H9 (cell line): Measurements from ENCODE around the gene RIMKLA. TPM values are rescaled to one million over a fixed set of nuclear protein-coding genes. Genes with fewer than 3 reads are reported as not detected.

Source experiments
- DNase-seq: peaks from one replicate; pipeline ENCODE4 v3.0.0-alpha.2; 2017
- H2AFZ ChIP-seq: one replicate; pipeline ENCODE4 v1.6.1; 2013; ENCODE audit warnings: mild to moderate bottlenecking, low read length, control low read depth, moderate library complexity
- H2AK5ac ChIP-seq: 2 replicates; pipeline ENCODE4 v1.6.1; 2013; ENCODE audit warnings: low read length, control low read depth, mixed read lengths; ENCODE audit not compliant: insufficient read length
- H2BK120ac ChIP-seq: one replicate; pipeline ENCODE4 v1.6.1; 2013; ENCODE audit warnings: low read depth, mild to moderate bottlenecking, low read length, control low read depth, inconsistent platforms; ENCODE audit not compliant: poor library complexity, severe bottlenecking
- H2BK12ac ChIP-seq: 2 replicates; pipeline ENCODE4 v1.6.1; 2013; ENCODE audit warnings: low read length, control low read depth, mixed read lengths, low read depth; ENCODE audit not compliant: insufficient read length
- H2BK15ac ChIP-seq: 2 replicates; pipeline ENCODE4 v1.6.1; 2013; ENCODE audit warnings: low read depth, low read length, control low read depth
- H2BK20ac ChIP-seq: one replicate; pipeline ENCODE4 v1.6.1; 2013; ENCODE audit warnings: low read depth, mild to moderate bottlenecking, low read length, control low read depth, inconsistent platforms; ENCODE audit not compliant: poor library complexity, severe bottlenecking
- H2BK5ac ChIP-seq: 2 replicates; pipeline ENCODE4 v1.6.1; 2013; ENCODE audit warnings: low read length, control low read depth, mixed read lengths; ENCODE audit not compliant: insufficient read length
- H3K14ac ChIP-seq: 2 replicates; pipeline ENCODE4 v1.6.1; 2013; ENCODE audit warnings: low read length, control low read depth; ENCODE audit not compliant: insufficient read depth
- H3K18ac ChIP-seq: 2 replicates; pipeline ENCODE4 v1.6.1; 2013; ENCODE audit warnings: low read depth, mild to moderate bottlenecking, mixed read lengths, low read length, control low read depth; ENCODE audit not compliant: insufficient read length
- H3K23ac ChIP-seq: 2 replicates; pipeline ENCODE4 v1.6.1; 2013; ENCODE audit warnings: low read length, control low read depth, mixed read lengths, low read depth; ENCODE audit not compliant: insufficient read length
- H3K23me2 ChIP-seq: 2 replicates; pipeline ENCODE4 v1.6.1; 2013; ENCODE audit warnings: low read depth, mild to moderate bottlenecking, mixed read lengths, low read length, control low read depth; ENCODE audit not compliant: insufficient read length, poor library complexity, severe bottlenecking
- H3K27ac ChIP-seq: 2 replicates; pipeline ENCODE4 v1.5.1; 2013; ENCODE audit warnings: low read length, control low read depth, mixed read lengths, low read depth; ENCODE audit not compliant: insufficient read length
- H3K27me3 ChIP-seq: 2 replicates; pipeline ENCODE4 v1.6.1; 2013; ENCODE audit warnings: low read length, control low read depth, inconsistent platforms; ENCODE audit not compliant: insufficient read depth
- H3K4ac ChIP-seq: 2 replicates; pipeline ENCODE4 v1.6.1; 2013; ENCODE audit warnings: low read depth, mild to moderate bottlenecking, control low read depth, inconsistent platforms, low read length, moderate library complexity
- H3K4me1 ChIP-seq: 2 replicates; pipeline ENCODE4 v1.6.1; 2013; ENCODE audit warnings: low read length, control low read depth, inconsistent platforms; ENCODE audit not compliant: insufficient read depth
- H3K4me2 ChIP-seq: 2 replicates; pipeline ENCODE4 v1.6.1; 2013; ENCODE audit warnings: low read length, control low read depth, mixed read lengths; ENCODE audit not compliant: insufficient read length, insufficient read depth
- H3K56ac ChIP-seq: 2 replicates; pipeline ENCODE4 v1.6.1; 2013; ENCODE audit warnings: low read depth, mild to moderate bottlenecking, mixed read lengths, low read length, control low read depth; ENCODE audit not compliant: insufficient read length
- H3K79me1 ChIP-seq: 2 replicates; pipeline ENCODE4 v1.6.1; 2013; ENCODE audit warnings: low read depth, mild to moderate bottlenecking, moderate library complexity, low read length, control low read depth, inconsistent platforms; ENCODE audit not compliant: insufficient read depth, poor library complexity, severe bottlenecking
- H3K79me2 ChIP-seq: 2 replicates; pipeline ENCODE4 v1.6.1; 2013; ENCODE audit warnings: low read length, control low read depth, inconsistent platforms; ENCODE audit not compliant: insufficient read depth
- H3K9ac ChIP-seq: 2 replicates; pipeline ENCODE4 v1.6.1; 2013; ENCODE audit warnings: low read length, control low read depth, mixed read lengths; ENCODE audit not compliant: insufficient read length; ENCODE audit errors: extremely low read depth
- H3K9me3 ChIP-seq: one replicate; pipeline ENCODE4 v1.6.1; 2013; ENCODE audit warnings: low read depth, low read length, inconsistent platforms; ENCODE audit not compliant: control insufficient read depth
- H3T11ph ChIP-seq: one replicate; pipeline ENCODE4 v1.6.1; 2013; ENCODE audit warnings: mild to moderate bottlenecking, low read length, control low read depth, inconsistent platforms
- H4K20me1 ChIP-seq: one replicate; pipeline ENCODE4 v1.6.1; 2013; ENCODE audit not compliant: control insufficient read depth, insufficient read length, insufficient read depth
- H4K5ac ChIP-seq: 2 replicates; pipeline ENCODE4 v1.6.1; 2013; ENCODE audit warnings: low read depth, mild to moderate bottlenecking, mixed read lengths, low read length, control low read depth; ENCODE audit not compliant: insufficient read length
- H4K8ac ChIP-seq: replicated peaks from 2 replicates; pipeline ENCODE4 v1.6.1; 2013; ENCODE audit warnings: low read length, control low read depth, mixed read lengths, low read depth; ENCODE audit not compliant: insufficient read length
- H4K91ac ChIP-seq: 2 replicates; pipeline ENCODE4 v1.6.1; 2013; ENCODE audit warnings: low read depth, mild to moderate bottlenecking, moderate library complexity, mixed read lengths, low read length, control low read depth; ENCODE audit not compliant: insufficient read length
- H3K27ac Mint-ChIP-seq, 3 experiments: 2 replicates in 2 of 3; 3 replicates in 1 of 3; pipeline ENCODE4 v1.8.0; 2020 to 2021; ENCODE audit warnings: mixed read lengths in 3 of 3, mild to moderate bottlenecking in 1 of 3, moderate library complexity in 1 of 3
- H3K27me3 Mint-ChIP-seq: 2 replicates; pipeline ENCODE4 v1.8.0; 2021; ENCODE audit warnings: low read depth, mild to moderate bottlenecking, moderate library complexity, mixed read lengths
- H3K36me3 Mint-ChIP-seq, 3 experiments: 2 replicates in 2 of 3; 3 replicates in 1 of 3; pipeline ENCODE4 v1.8.0; 2020 to 2021; ENCODE audit warnings: low read depth in 3 of 3, mixed read lengths in 3 of 3; ENCODE audit not compliant: insufficient read depth in 1 of 3
- H3K4me1 Mint-ChIP-seq, 2 experiments: 2 replicates each; pipeline ENCODE4 v1.8.0; 2020; ENCODE audit warnings: mixed read lengths in 2 of 2
- H3K4me3 Mint-ChIP-seq, 2 experiments: 2 replicates in 1 of 2; 3 replicates in 1 of 2; pipeline ENCODE4 v1.8.0; 2020 to 2021; ENCODE audit warnings: mild to moderate bottlenecking in 2 of 2, mixed read lengths in 2 of 2, moderate library complexity in 1 of 2
- H3K9me3 Mint-ChIP-seq, 2 experiments: 2 replicates in 1 of 2; 3 replicates in 1 of 2; pipeline ENCODE4 v1.8.0; 2020; ENCODE audit warnings: mild to moderate bottlenecking in 2 of 2, mixed read lengths in 2 of 2, moderate library complexity in 1 of 2
- CTCF ChIP-seq: fragments of 200-600 bp; sonication (generic); conservative IDR thresholded peaks from 3 replicates; pipeline ENCODE4 v1.8.0; 2021; ENCODE audit warnings: antibody characterized with exemption, mild to moderate bottlenecking
- total RNA-seq: library from RNA; stranded (reverse); gene quantifications from 2 replicates; pipeline ENCODE4 v1.2.1, GENCODE V29; 2021

RIMKLA gene
- total RNA-seq, 1 experiment from 2014 or later = 4.7 TPM

- DNase-seq = no peak
- Histone ChIP-seq H4K91ac (no peak overlapping the region), H3K14ac (no peak overlapping the region), H2BK20ac (no peak overlapping the region), H3K4me1 (no peaks in the 10 kb centered on the region), H3T11ph (no peak overlapping the region), H3K56ac (no peak overlapping the region), H3K23ac (no peak overlapping the region), H3K79me1 (no peaks in the 10 kb centered on the region), H2BK5ac (no peak overlapping the region), H3K18ac (no peak overlapping the region), H4K20me1 (no peaks in the 10 kb centered on the region), H2BK12ac (no peak overlapping the region), H3K27ac (no peak overlapping the region), H2BK15ac (no peak overlapping the region), H3K79me2 (no peaks in the 10 kb centered on the region), H4K5ac (no peak overlapping the region), H3K9ac (no peak overlapping the region), H2AFZ (no peak overlapping the region), H4K8ac (no peak overlapping the region), H3K23me2 (no peaks in the 10 kb centered on the region), H3K9me3 (no peaks in the 10 kb centered on the region), H2BK120ac (no peak overlapping the region), H3K27me3 (no peaks in the 10 kb centered on the region; the same call in 1 of the 2 replicates), H2AK5ac (no peak overlapping the region), H3K4ac (no peak overlapping the region), H3K4me2 (no peak overlapping the region)
- H3K4me1 Mint-ChIP-seq = no peaks in the 10 kb centered on the region
- no peak overlapping the region for H3K27ac Mint-ChIP-seq
- H3K9me3 Mint-ChIP-seq = no peaks in the 10 kb centered on the region
- no peak for TF ChIP-seq CTCF
- H3K36me3 Mint-ChIP-seq = no peaks in the 10 kb centered on the region
- H3K27me3 Mint-ChIP-seq = peaks cover 22% of the 10 kb centered on the region
- no peak overlapping the region for H3K4me3 Mint-ChIP-seq
These were observed 32.1 kb upstream of the RIMKLA start for GRCh38 chr1:42348498-42348897.
